HEK293 (cell line): ENCODE data around the gene WDFY3.
A peak's percentile ranks its signal among the peaks of the same experiment; 100 is the strongest.

Experiments
- CTCF ChIA-PET: fragments of 350-600 bp; formaldehyde crosslinking; extraction: SDS; loops from one replicate; lab custom pipeline; 2021; ENCODE audit warnings: antibody characterized with exemption; lab: Yijun Ruan, JAX
- POLR2A ChIA-PET: fragments of 300-600 bp; formaldehyde crosslinking; extraction: SDS; loops from one replicate; lab custom pipeline; 2020; ENCODE audit warnings: antibody characterized with exemption, inconsistent platforms; lab: Yijun Ruan, JAX
- H3K27ac ChIP-seq: fragments of 200-500 bp; sonication (Bioruptor generic); 2 replicates; pipeline ENCODE4 v1.5.1; 2014; ENCODE audit warnings: low read depth, low read length, control low read depth, inconsistent platforms; ENCODE audit errors: extremely low read depth
- H3K36me3 ChIP-seq, 2 experiments: fragments of 200-500 bp in 1 of 2; sonication (Bioruptor generic) in 1 of 2; 1 replicate in 1 of 2; 2 replicates in 1 of 2; pipeline ENCODE4 v1.5.1; 2014 to 2017; ENCODE audit warnings: inconsistent platforms in 2 of 2, low read length in 2 of 2; ENCODE audit not compliant: control insufficient read depth in 2 of 2, insufficient read depth in 1 of 2
- H3K4me1 ChIP-seq: fragments of 200-500 bp; sonication (Bioruptor generic); 2 replicates; pipeline ENCODE4 v1.5.1; 2014; ENCODE audit warnings: mild to moderate bottlenecking, low read length, inconsistent platforms; ENCODE audit not compliant: control insufficient read depth, insufficient read depth
- H3K4me3 ChIP-seq: 2 replicates; pipeline ENCODE4 v1.5.1; 2011; ENCODE audit warnings: low read depth, mild to moderate bottlenecking, control low read depth, low read length, moderate library complexity
- H3K9me3 ChIP-seq: fragments of 200-500 bp; sonication (Bioruptor generic); 2 replicates; pipeline ENCODE4 v1.5.1; 2014; ENCODE audit warnings: low read depth, low read length, inconsistent platforms; ENCODE audit not compliant: control insufficient read depth, insufficient read depth
- FEZF1 ChIP-seq: fragments of 450-650 bp; formaldehyde crosslinking; IDR thresholded peaks from 2 replicates; pipeline ENCODE4 v1.5.1; 2016; ENCODE audit warnings: missing biosample characterization, missing genetic modification characterization
- OVOL3 ChIP-seq: fragments of 450-650 bp; formaldehyde crosslinking; IDR thresholded peaks from 2 replicates; pipeline ENCODE4 v1.5.1; 2016; ENCODE audit warnings: missing biosample characterization, missing genetic modification characterization
- WT1 ChIP-seq: fragments of 450-650 bp; formaldehyde crosslinking; IDR thresholded peaks from 2 replicates; pipeline ENCODE4 v1.5.1; 2016; ENCODE audit warnings: missing biosample characterization, missing genetic modification characterization
- ZNF280C ChIP-seq: fragments of 450-650 bp; formaldehyde crosslinking; IDR thresholded peaks from 2 replicates; pipeline ENCODE4 v1.5.1; 2016; ENCODE audit warnings: missing biosample characterization, missing genetic modification characterization
- ZNF549 ChIP-seq: fragments of 450-650 bp; IDR thresholded peaks from 2 replicates; pipeline ENCODE4 v1.5.1; 2018; ENCODE audit warnings: missing biosample characterization, missing genetic modification characterization, mild to moderate bottlenecking, inconsistent platforms, moderate library complexity
- ZNF660 ChIP-seq: fragments of 450-650 bp; IDR thresholded peaks from 2 replicates; pipeline ENCODE4 v1.5.1; 2018; ENCODE audit warnings: missing biosample characterization, mild to moderate bottlenecking, missing genetic modification characterization
- ZNF664 ChIP-seq: fragments of 450-650 bp; formaldehyde crosslinking; IDR thresholded peaks from 2 replicates; pipeline ENCODE4 v1.5.1; 2016; ENCODE audit warnings: missing biosample characterization, missing genetic modification characterization
- ZNF692 ChIP-seq: fragments of 450-650 bp; formaldehyde crosslinking; IDR thresholded peaks from 2 replicates; pipeline ENCODE4 v1.5.1; 2016; ENCODE audit warnings: missing biosample characterization, missing genetic modification characterization
- ZNF843 ChIP-seq: fragments of 450-650 bp; formaldehyde crosslinking; IDR thresholded peaks from 2 replicates; pipeline ENCODE4 v1.5.1; 2016; ENCODE audit warnings: missing biosample characterization, missing genetic modification characterization
- TF ChIP-seq, protein P1 (sequence below): fragments of 450-650 bp; IDR thresholded peaks from 2 replicates; pipeline ENCODE4 v1.5.1; 2018; ENCODE audit warnings: missing biosample characterization, mild to moderate bottlenecking, missing genetic modification characterization
- TF ChIP-seq, protein P2 (sequence below): fragments of 450-650 bp; formaldehyde crosslinking; IDR thresholded peaks from 2 replicates; pipeline ENCODE4 v1.5.1; 2017; ENCODE audit warnings: missing biosample characterization, missing genetic modification characterization
- TF ChIP-seq, protein P3 (sequence below): fragments of 450-650 bp; formaldehyde crosslinking; IDR thresholded peaks from 2 replicates; pipeline ENCODE4 v1.5.1; 2017; ENCODE audit warnings: missing biosample characterization, missing genetic modification characterization
- TF ChIP-seq, protein P4 (sequence below): fragments of 450-650 bp; formaldehyde crosslinking; IDR thresholded peaks from 2 replicates; pipeline ENCODE4 v1.5.1; 2016; ENCODE audit warnings: missing biosample characterization, missing genetic modification characterization
- TF ChIP-seq, protein P5 (sequence below): fragments of 450-650 bp; formaldehyde crosslinking; IDR thresholded peaks from 2 replicates; pipeline ENCODE4 v1.5.1; 2016; ENCODE audit warnings: missing biosample characterization, missing genetic modification characterization

The WDFY3 gene

DNA sequence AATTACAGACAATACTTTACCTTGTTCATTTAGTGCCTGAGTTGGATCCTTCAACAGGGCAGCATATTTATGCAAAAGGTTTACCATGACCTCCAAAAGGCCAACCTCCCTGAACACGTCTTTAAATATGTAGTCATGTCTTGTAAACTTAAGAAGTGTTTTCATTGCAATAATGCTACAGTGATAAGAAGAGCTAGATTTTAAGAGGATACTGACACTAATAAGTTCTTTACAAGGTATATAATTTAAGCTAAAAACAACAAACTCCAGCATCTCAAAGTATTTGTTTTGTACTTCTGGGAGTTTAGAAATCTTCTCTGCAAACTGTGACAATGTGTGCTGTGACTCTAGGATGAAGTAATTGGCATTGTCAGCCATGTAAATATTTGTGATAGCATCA, 145.4 kb downstream of the WDFY3 start:
- H3K27ac ChIP-seq, result no peak overlapping the region
- CTCF ChIA-PET, result no interaction called here
- POLR2A ChIA-PET, result no interaction called here
- no peaks in the 10 kb centered on the region for H3K9me3 ChIP-seq
- TF ChIP-seq, protein P1, sequence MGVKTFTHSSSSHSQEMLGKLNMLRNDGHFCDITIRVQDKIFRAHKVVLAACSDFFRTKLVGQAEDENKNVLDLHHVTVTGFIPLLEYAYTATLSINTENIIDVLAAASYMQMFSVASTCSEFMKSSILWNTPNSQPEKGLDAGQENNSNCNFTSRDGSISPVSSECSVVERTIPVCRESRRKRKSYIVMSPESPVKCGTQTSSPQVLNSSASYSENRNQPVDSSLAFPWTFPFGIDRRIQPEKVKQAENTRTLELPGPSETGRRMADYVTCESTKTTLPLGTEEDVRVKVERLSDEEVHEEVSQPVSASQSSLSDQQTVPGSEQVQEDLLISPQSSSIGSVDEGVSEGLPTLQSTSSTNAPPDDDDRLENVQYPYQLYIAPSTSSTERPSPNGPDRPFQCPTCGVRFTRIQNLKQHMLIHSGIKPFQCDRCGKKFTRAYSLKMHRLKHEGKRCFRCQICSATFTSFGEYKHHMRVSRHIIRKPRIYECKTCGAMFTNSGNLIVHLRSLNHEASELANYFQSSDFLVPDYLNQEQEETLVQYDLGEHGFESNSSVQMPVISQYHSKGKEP (tag by site-specific recombination), result no peak
- no peak for TF ChIP-seq ZNF280C (tag by site-specific recombination)
- TF ChIP-seq, protein P2, sequence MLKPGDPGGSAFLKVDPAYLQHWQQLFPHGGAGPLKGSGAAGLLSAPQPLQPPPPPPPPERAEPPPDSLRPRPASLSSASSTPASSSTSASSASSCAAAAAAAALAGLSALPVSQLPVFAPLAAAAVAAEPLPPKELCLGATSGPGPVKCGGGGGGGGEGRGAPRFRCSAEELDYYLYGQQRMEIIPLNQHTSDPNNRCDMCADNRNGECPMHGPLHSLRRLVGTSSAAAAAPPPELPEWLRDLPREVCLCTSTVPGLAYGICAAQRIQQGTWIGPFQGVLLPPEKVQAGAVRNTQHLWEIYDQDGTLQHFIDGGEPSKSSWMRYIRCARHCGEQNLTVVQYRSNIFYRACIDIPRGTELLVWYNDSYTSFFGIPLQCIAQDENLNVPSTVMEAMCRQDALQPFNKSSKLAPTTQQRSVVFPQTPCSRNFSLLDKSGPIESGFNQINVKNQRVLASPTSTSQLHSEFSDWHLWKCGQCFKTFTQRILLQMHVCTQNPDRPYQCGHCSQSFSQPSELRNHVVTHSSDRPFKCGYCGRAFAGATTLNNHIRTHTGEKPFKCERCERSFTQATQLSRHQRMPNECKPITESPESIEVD (tag by site-specific recombination), result peak; percentile 50; the same call in 1 of the 2 replicates
- TF ChIP-seq FEZF1 (tag by site-specific recombination), result peak; percentile 65
- TF ChIP-seq ZNF549 (tag by site-specific recombination), result 0 out of 2 replicates have a peak, but pooled peaks have one; percentile 24
- no peak for TF ChIP-seq WT1 (tag by site-specific recombination)
- TF ChIP-seq, protein P3, sequence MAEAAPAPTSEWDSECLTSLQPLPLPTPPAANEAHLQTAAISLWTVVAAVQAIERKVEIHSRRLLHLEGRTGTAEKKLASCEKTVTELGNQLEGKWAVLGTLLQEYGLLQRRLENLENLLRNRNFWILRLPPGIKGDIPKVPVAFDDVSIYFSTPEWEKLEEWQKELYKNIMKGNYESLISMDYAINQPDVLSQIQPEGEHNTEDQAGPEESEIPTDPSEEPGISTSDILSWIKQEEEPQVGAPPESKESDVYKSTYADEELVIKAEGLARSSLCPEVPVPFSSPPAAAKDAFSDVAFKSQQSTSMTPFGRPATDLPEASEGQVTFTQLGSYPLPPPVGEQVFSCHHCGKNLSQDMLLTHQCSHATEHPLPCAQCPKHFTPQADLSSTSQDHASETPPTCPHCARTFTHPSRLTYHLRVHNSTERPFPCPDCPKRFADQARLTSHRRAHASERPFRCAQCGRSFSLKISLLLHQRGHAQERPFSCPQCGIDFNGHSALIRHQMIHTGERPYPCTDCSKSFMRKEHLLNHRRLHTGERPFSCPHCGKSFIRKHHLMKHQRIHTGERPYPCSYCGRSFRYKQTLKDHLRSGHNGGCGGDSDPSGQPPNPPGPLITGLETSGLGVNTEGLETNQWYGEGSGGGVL (tag by site-specific recombination), result no peak
- TF ChIP-seq ZNF843 (tag by site-specific recombination), result peak; percentile 24; the same call in 1 of the 2 replicates
- H3K4me3 ChIP-seq, result no peak overlapping the region
- H3K4me1 ChIP-seq, result no peaks in the 10 kb centered on the region
- H3K36me3 ChIP-seq, result peaks cover 0 to 37% of the 10 kb centered on the region in 2 experiments; a peak in 2 of 3 replicates

DNA sequence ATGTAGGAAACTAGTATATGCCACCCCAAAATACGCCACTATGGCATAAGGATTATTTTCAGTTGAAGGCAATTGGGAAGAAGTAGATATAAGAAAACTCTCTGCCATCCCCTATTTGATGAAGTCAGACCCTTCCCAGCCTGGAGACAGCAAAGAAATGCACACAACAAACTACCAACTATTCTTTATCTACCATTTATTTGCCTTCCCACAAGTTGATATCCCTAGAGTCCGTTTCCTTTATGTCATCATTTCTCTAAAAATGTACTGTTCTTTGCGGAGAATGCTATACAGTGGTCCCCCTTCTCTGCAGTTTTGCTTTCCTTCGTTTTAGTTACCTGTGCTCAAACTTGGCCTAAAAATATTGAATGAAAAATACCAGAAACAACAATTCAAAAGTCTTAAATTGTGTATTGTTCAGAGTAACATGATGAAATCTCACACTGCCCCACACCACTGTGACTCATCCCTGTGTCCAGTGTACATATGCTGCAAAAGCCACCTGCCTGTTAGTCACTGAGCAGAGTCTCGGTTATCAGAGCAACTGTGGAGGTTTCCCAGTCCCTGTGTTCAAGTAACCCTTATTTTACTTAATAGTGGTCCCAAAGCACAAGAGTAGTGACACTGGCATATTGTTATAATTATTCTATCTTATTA, 152.3 kb downstream of the WDFY3 start:
- Histone ChIP-seq H3K36me3 (peaks cover 6 to 42% of the 10 kb centered on the region in 2 experiments; a peak in 2 of 3 replicates), H3K4me1 (no peaks in the 10 kb centered on the region), H3K27ac (no peak overlapping the region), H3K9me3 (no peaks in the 10 kb centered on the region), H3K4me3 (no peak overlapping the region)
- ChIA-PET POLR2A (no interaction called here), CTCF (no interaction called here)
- TF ChIP-seq ZNF692, result no peak
- TF ChIP-seq, protein P4, sequence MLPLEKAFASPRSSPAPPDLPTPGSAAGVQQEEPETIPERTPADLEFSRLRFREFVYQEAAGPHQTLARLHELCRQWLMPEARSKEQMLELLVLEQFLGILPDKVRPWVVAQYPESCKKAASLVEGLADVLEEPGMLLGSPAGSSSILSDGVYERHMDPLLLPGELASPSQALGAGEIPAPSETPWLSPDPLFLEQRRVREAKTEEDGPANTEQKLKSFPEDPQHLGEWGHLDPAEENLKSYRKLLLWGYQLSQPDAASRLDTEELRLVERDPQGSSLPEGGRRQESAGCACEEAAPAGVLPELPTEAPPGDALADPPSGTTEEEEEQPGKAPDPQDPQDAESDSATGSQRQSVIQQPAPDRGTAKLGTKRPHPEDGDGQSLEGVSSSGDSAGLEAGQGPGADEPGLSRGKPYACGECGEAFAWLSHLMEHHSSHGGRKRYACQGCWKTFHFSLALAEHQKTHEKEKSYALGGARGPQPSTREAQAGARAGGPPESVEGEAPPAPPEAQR (tag by site-specific recombination), result no peak
- no peak for TF ChIP-seq ZNF664 (tag by site-specific recombination)
- TF ChIP-seq OVOL3, result no peak
- TF ChIP-seq ZNF660, result 0 out of 2 replicates have a peak, but pooled peaks have one; percentile 40
- TF ChIP-seq, protein P5, sequence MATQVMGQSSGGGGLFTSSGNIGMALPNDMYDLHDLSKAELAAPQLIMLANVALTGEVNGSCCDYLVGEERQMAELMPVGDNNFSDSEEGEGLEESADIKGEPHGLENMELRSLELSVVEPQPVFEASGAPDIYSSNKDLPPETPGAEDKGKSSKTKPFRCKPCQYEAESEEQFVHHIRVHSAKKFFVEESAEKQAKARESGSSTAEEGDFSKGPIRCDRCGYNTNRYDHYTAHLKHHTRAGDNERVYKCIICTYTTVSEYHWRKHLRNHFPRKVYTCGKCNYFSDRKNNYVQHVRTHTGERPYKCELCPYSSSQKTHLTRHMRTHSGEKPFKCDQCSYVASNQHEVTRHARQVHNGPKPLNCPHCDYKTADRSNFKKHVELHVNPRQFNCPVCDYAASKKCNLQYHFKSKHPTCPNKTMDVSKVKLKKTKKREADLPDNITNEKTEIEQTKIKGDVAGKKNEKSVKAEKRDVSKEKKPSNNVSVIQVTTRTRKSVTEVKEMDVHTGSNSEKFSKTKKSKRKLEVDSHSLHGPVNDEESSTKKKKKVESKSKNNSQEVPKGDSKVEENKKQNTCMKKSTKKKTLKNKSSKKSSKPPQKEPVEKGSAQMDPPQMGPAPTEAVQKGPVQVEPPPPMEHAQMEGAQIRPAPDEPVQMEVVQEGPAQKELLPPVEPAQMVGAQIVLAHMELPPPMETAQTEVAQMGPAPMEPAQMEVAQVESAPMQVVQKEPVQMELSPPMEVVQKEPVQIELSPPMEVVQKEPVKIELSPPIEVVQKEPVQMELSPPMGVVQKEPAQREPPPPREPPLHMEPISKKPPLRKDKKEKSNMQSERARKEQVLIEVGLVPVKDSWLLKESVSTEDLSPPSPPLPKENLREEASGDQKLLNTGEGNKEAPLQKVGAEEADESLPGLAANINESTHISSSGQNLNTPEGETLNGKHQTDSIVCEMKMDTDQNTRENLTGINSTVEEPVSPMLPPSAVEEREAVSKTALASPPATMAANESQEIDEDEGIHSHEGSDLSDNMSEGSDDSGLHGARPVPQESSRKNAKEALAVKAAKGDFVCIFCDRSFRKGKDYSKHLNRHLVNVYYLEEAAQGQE (tag by site-specific recombination), result no peak
